Measurements from ENCODE around the gene DPH2.

The DPH2 gene

GRCh38 chr1:44008259-44008658 is 38.4 kb downstream of the DPH2 start:
- DNase-seq: no peak

- no peak for DNase-seq
Measured at GRCh38 chr1:44010935-44011471, 41.2 kb downstream of the DPH2 start.

- no peak for DNase-seq
Measured at GRCh38 chr1:44012404-44012803, 42.6 kb downstream of the DPH2 start.

- no peak for DNase-seq
Measured at GRCh38 chr1:44012941-44013609, 43.3 kb downstream of the DPH2 start.

- no peak for DNase-seq
Measured at GRCh38 chr1:44013949-44014348, 44.1 kb downstream of the DPH2 start.

GRCh38 chr1:44014365-44015104 is 44.7 kb downstream of the DPH2 start:
- DNase-seq: no peak

- no peak for DNase-seq
Measured at GRCh38 chr1:44015206-44015605, 45.4 kb downstream of the DPH2 start.

GRCh38 chr1:44016041-44016889 is 46.5 kb downstream of the DPH2 start:
- no peak for DNase-seq

- DNase-seq: no peak
Measured at GRCh38 chr1:44016890-44017400, 47.1 kb downstream of the DPH2 start.

GRCh38 chr1:44019466-44019948 is 49.7 kb downstream of the DPH2 start:
- no peak for DNase-seq

GRCh38 chr1:44020464-44020863 is 50.7 kb downstream of the DPH2 start:
- no peak for DNase-seq

GRCh38 chr1:44021156-44021555 is 51.3 kb downstream of the DPH2 start:
- no peak for DNase-seq

- no peak for DNase-seq
Measured at GRCh38 chr1:44021581-44022321, 51.9 kb downstream of the DPH2 start.

Data from effector CD8-positive, alpha-beta T cell (primary cell).